Lower leg skin (tissue), 3 donors: ENCODE measurements around the gene GCNT2.

Experiments
- POLR2A ChIP-seq, 2 donors: fragments of 450-650 bp; IDR thresholded peaks; one replicate each; pipeline ENCODE4 v1.6.1; 2016 to 2017; ENCODE audit warnings: antibody characterized with exemption in 2 of 2, mild to moderate bottlenecking in 1 of 2, moderate library complexity in 1 of 2
- TF ChIP-seq, protein P1 (sequence below), 3 donors: fragments of 450-650 bp; IDR thresholded peaks; one replicate each; pipeline ENCODE4 v1.5.1; 2016; ENCODE audit warnings: antibody characterized with exemption in 3 of 3, mild to moderate bottlenecking in 3 of 3, moderate library complexity in 2 of 3

DNA sequence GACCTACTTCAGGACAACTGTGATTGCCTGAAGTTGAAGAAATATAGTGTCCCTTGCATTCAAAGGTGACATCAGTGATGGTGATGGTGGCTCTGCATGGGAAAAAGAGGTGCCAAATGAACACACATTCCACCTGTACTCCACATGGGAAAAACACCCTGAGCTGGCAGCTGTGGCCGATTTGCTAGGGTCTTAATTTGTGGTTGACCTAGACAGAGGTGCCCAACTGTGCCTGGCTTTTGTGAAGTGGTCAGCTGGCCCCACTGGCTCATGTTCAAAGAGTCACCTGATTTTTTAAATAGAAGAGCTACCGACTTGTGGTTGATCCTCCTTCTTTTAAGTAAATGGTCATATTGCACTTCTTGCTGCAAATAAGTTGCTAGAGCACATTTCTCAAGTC, 7.6 kb upstream of the GCNT2 start:
- no peak for TF ChIP-seq POLR2A (IDR thresholded peaks at IDR 0.05)
- TF ChIP-seq, protein P1, sequence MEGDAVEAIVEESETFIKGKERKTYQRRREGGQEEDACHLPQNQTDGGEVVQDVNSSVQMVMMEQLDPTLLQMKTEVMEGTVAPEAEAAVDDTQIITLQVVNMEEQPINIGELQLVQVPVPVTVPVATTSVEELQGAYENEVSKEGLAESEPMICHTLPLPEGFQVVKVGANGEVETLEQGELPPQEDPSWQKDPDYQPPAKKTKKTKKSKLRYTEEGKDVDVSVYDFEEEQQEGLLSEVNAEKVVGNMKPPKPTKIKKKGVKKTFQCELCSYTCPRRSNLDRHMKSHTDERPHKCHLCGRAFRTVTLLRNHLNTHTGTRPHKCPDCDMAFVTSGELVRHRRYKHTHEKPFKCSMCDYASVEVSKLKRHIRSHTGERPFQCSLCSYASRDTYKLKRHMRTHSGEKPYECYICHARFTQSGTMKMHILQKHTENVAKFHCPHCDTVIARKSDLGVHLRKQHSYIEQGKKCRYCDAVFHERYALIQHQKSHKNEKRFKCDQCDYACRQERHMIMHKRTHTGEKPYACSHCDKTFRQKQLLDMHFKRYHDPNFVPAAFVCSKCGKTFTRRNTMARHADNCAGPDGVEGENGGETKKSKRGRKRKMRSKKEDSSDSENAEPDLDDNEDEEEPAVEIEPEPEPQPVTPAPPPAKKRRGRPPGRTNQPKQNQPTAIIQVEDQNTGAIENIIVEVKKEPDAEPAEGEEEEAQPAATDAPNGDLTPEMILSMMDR (IDR thresholded peaks at IDR 0.05) = no peak
